DMS79 (cell line): ENCODE results near the gene AARSD1.
A peak's percentile ranks its signal among the peaks of the same experiment; 100 is the strongest.
"Not testable (repeated sequence)": the region's sequence is repeated elsewhere in the genome, so short reads cannot be mapped to it uniquely, and the experiment has no call there.

Experiments used
- DNase-seq: peaks from one replicate; lab custom pipeline; 2025; lab: John Stamatoyannopoulos, UW

The AARSD1 gene

GRCh38 chr17:42964161-42964932, at the start of gene AARSD1:
AARSD1 (minus strand) TSS chr17:42964454; CDS start chr17:42964440, 14 bp downstream.
- DNase-seq = peak; percentile 92

GRCh38 chr17:43013296-43013695, 49.0 kb upstream of the AARSD1 start:
- no peak for DNase-seq

DNA sequence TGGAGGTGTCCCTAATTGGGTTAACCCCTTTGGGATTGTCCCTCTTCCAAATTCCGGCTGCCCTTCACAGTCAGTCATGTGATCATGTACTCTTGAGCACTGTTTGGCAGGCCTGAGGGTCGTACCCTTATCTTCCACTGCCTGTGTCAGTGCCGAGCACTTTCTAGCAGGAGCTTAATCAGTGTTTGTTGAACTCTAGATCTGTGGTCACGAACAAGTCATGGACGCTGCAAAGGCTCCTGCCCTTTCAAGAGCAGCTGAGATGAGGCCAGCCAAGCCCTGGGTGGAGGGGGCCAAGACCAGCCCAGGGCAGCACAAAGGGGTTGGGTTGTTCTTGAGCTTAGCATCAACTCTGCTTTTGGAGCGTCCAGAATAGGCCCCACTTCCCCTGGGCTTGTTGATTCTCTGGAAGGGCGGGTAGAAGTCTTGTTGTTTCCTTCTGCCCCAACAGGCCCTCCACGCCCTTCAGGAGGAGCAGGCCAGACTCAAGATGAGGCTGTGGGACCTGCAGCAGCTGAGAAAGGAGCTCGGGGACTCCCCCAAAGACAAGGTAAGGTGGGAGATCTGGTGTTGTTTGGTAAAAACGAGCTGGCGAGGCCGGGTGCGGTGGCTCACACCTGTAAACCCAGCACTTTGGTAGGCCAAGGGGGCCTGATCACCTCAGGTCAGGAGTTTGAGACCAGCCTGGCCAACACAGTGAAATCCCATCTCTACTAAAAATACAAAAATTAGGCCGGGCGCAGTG, 47.6 kb upstream of the AARSD1 start:
- no peak for DNase-seq

GRCh38 chr17:43010667-43011308, 46.5 kb upstream of the AARSD1 start:
- DNase-seq = no peak

- DNase-seq = peak; percentile 50
Observed at GRCh38 chr17:43006639-43007551, 42.6 kb upstream of the AARSD1 start, which contains the start of gene IFI35. IFI35 (plus strand) TSS chr17:43006784; CDS start chr17:43006948, 164 bp downstream.

DNA sequence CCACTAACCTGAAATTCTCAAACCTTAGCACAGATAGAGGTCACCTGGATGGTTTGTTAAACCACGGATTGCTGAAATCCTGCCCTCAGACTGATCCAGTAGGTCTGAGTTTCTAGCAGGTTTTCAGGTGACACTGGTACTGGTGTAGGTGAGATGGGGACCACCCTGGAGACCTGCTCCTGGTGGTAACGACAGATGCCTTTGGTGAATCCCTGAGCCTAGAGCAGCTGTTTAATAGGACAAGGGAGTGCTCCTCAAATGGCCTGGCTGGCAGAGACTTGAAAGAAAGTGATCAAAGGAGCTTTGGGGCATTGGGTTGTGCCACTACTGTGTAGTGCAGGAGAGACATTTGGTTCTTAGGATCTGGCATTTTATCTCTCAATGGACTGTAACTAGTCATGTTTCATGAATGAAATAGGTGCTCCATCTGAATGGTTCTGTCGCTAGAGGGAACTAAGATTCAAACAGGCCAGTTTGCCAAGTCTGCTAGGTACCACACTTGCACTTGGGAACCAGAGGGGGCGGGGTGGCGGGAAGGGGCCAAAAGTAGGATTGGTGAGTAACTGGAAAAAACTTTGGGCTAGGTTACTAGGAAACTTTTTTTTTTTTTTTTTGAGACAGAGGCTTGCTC, 39.4 kb upstream of the AARSD1 start:
- DNase-seq = no peak

DNA sequence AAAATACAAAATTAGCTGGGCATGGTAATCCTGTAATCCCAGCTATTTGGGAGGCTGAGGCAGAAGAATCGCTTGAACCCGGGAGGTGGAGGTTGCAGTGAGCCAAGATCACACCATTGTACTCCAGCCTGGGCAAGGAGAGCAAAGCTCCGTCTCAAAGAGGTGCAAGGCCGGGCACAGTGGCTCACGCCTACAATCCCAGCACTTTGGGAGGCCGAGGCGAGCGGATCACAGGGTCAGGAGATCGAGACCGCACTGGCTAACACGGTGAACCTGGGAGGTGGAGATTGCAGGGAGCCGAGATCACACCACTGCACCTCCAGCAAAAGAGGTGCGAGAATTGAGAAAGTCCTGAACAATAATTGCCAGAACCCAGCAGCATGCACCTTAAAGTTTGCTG, 36.6 kb upstream of the AARSD1 start:
- DNase-seq = not testable (repeated sequence)

GRCh38 chr17:42999003-42999525, 34.8 kb upstream of the AARSD1 start:
- DNase-seq = no peak

DNA sequence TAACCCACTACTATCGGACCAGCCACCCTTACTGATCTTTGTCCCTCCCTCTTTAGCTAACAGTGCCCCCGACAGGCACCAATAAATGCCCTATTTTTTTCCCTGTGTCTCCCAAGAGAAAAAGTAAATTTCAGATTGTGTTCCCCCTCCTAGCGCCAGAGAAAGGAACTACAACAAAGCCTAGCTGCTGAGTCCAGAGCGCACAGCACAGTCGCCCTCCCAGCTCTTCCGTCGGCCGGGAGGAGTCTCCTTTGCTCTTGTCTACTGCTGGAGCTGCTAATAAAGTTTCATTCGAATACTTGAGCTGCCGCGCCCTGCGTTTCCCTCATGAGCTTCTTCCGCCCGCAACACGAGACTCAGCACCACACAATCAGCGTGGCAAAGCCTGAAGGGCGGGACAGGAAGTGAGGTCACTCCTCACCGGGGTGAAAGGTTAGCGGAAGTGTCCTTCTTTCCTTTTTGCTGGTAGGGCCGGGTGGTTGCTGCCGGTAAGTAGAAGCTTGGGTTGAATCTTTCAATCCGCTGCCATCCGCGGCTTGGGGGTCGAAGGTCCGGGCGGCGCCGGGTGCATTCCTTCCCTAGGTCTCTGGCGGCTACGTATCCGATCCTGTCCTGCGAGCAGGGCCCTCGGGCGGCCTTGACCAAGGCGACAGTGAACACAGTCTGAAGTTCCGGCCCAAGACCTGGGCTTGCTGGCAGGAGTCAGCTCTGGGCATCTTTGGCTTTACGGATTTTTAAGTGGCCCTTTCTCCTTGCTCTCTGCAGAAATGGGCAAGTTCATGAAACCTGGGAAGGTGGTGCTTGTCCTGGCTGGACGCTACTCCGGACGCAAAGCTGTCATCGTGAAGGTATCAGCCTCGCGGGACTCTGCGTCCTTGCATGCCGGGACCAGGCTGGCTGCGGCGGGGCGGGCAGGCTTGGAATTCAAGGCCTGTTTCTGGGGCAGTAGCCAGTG, 34.0 kb upstream of the AARSD1 start, which contains the start of gene RPL27:
Gene RPL27, plus strand, starts transcription at position 436 of the 955 bp plus-strand sequence. Its CDS starts 332 bp downstream, at position 768.
- peak; percentile 99 for DNase-seq

GRCh38 chr17:42997390-42997983, 33.2 kb upstream of the AARSD1 start:
- DNase-seq = no peak

DNA sequence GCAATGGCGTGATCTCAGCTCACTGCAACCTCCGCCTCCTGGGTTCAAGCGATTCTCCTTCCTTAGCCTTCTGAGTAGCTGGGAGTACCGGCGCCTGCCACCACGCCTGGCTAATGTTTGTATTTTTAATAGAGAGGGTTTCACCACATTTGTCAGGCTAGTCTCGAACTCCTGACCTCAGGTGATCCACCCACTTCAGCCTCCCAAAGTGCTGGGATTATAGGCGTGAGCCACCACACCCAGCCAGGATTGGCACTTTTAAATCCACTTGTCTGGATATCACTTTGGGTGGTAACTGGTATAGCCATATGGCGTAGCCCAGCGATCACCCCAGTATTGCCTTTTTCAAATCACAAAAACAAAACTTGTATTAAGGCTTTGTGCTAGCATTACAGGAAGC, 29.7 kb upstream of the AARSD1 start:
- not testable (repeated sequence) for DNase-seq

DNA sequence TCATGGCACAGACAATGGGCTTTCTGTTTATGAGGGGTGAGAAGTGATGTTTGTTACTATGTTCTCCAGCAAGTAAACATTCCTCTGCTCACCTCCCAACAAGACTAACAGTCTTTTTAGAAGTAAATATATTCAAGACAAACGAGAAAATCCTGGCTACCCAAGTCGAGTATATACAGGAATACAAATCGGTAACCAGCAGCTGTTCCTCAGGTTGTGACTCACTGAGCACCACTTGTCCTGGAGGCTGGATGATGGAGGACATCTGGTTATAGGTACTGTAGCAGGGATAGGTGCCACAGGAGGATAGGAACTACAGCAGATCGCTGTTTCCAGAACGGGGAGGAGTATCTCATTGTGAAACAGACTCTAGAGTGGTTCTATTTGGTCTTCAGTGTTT, 28.6 kb upstream of the AARSD1 start:
- DNase-seq = no peak

GRCh38 chr17:42991471-42991870, 27.2 kb upstream of the AARSD1 start:
- DNase-seq = no peak

- no peak for DNase-seq
Observed at GRCh38 chr17:42989726-42990652, 25.7 kb upstream of the AARSD1 start.

DNA sequence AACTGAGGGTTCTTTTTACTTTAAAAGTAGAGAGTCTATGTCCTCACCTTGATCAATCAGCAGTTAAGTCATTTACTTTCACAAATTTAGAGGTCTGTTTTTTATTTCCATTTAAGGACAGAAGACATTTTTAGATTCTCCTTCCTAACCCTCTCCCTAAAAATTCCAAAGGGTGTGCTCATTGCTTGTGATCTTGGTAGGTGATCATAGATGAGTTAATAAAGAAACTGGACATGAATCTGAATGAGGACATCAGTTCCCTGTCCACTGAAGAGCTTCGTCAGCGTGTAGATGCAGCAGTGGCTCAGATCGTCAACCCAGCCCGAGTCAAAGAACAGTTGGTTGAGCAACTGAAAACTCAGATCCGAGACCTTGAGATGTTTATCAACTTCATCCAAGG, 24.9 kb upstream of the AARSD1 start:
- no peak for DNase-seq

DNA sequence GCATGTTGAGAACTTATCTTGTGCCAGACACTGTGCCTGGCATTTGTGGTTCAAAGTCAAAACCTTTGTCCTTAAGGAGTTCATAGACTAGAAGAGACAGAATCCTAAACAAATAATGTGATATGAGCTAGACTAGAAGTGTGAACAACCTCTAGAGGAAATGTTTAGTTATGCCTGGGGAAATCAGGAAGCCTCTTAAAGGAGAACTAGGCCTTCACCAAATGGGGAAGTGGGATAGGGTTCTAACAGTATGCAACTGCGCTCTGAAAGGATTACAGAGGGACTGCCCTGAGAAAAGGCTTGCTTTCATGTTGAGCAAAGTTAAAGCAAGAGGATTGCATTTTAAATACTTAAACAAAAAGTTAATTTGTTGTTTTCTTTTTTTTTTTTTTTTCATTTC, 21.0 kb upstream of the AARSD1 start:
- DNase-seq = no peak

DNA sequence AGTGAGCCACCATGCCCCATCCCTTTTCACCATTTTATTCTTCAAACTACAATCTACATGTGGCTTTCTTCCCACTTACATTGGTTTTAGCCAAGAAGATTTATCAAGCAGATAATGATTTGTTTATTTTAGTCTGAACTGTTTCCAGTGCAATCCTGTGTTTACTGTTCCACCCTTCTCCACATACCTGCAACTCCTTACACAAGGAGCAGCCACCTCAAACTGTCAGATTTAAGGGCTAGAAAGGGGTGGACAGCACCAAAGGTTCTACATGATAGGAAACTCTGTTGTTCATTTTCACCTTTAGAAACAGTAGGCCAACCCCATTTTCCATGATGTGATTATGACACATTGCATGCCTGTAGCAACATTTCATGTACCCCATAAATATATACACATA, 18.0 kb upstream of the AARSD1 start:
- no peak for DNase-seq

GRCh38 chr17:42980766-42981397, 16.6 kb upstream of the AARSD1 start:
- DNase-seq = peak; percentile 11
